OCI-LY7 (cell line): Measurements from ENCODE around the gene GCLC. TPM values are rescaled to one million over a fixed set of nuclear protein-coding genes. Genes with fewer than 3 reads are reported as not detected.

Experiments used
- BruUV-seq: library from RNA; stranded (reverse); fragments of 400-500 nt; replicated peaks from 2 replicates; lab custom pipeline; 2021; lab: Mats Ljungman, UMichigan
- CTCF ChIA-PET: fragments of 300-600 bp; sonication (Branson Sonifier 250); formaldehyde crosslinking; loops from one replicate; lab custom pipeline; 2022; ENCODE audit warnings: antibody characterized with exemption; ENCODE audit not compliant: unreplicated experiment; lab: Charles Lee
- POLR2A ChIA-PET: fragments of 300-600 bp; sonication (Branson Sonifier 250); formaldehyde crosslinking; loops from one replicate; lab custom pipeline; 2022; ENCODE audit warnings: antibody characterized with exemption; lab: Charles Lee
- DNase-seq: peaks from one replicate; pipeline ENCODE4 v3.0.0-alpha.2; 2015; ENCODE audit warnings: low spot score
- H2AFZ ChIP-seq: fragments of 200-600 bp; sonication (generic), shearing (Covaris generic); 2 replicates; pipeline ENCODE4 v1.6.1; 2014; ENCODE audit warnings: mild to moderate bottlenecking, antibody characterized with exemption, low read length, moderate library complexity
- H3K27ac ChIP-seq: fragments of 200-600 bp; sonication (generic); 2 replicates; pipeline ENCODE4 v1.5.1; 2014; ENCODE audit warnings: mixed run types, low read depth, mild to moderate bottlenecking, moderate library complexity, low read length, inconsistent platforms; ENCODE audit not compliant: poor library complexity, severe bottlenecking
- H3K36me3 ChIP-seq: fragments of 200-600 bp; sonication (generic); 2 replicates; pipeline ENCODE4 v1.6.1; 2014; ENCODE audit warnings: mild to moderate bottlenecking, antibody characterized with exemption, low read length, moderate library complexity, mixed read lengths; ENCODE audit not compliant: insufficient read depth
- H3K4me1 ChIP-seq: fragments of 200-600 bp; sonication (generic); 2 replicates; pipeline ENCODE4 v1.5.1; 2014; ENCODE audit warnings: mild to moderate bottlenecking, low read length; ENCODE audit not compliant: insufficient read depth, poor library complexity, severe bottlenecking
- H3K4me2 ChIP-seq: fragments of 200-600 bp; sonication (generic); 2 replicates; pipeline ENCODE4 v1.6.1; 2014; ENCODE audit warnings: mild to moderate bottlenecking, low read length
- H3K4me3 ChIP-seq: fragments of 200-600 bp; sonication (generic); 2 replicates; pipeline ENCODE4 v1.5.1; 2014; ENCODE audit warnings: mild to moderate bottlenecking, low read depth, low read length; ENCODE audit not compliant: poor library complexity, severe bottlenecking
- H3K79me2 ChIP-seq: fragments of 200-600 bp; sonication (generic); 2 replicates; pipeline ENCODE4 v1.6.1; 2016; ENCODE audit warnings: low read depth, mild to moderate bottlenecking, low read length, moderate library complexity, mixed read lengths; ENCODE audit not compliant: insufficient read depth
- H3K9me2 ChIP-seq: fragments of 200-600 bp; sonication (generic); 2 replicates; pipeline ENCODE4 v1.6.1; 2016; ENCODE audit warnings: mild to moderate bottlenecking, low read length, mixed read lengths; ENCODE audit not compliant: insufficient read depth
- H3K9me3 ChIP-seq: fragments of 200-600 bp; sonication (generic); 2 replicates; pipeline ENCODE4 v1.6.1; 2014; ENCODE audit warnings: mild to moderate bottlenecking, mixed run types, low read length, mixed read lengths
- H4K20me1 ChIP-seq: fragments of 200-600 bp; sonication (generic); 2 replicates; pipeline ENCODE4 v1.6.1; 2014; ENCODE audit warnings: mild to moderate bottlenecking, antibody characterized with exemption, low read length, moderate library complexity, mixed read lengths; ENCODE audit not compliant: insufficient read depth
- EZH2phosphoT487 ChIP-seq: fragments of 200-600 bp; sonication (generic); IDR thresholded peaks from 2 replicates; pipeline ENCODE4 v1.6.1; 2018; ENCODE audit warnings: low read depth, borderline replicate concordance, mild to moderate bottlenecking, mixed run types, antibody characterized with exemption, low read length, moderate library complexity, mixed read lengths
- intact Hi-C: fragments of 100-400 bp; cut with micrococcal nuclease; formaldehyde crosslinking; loops from one replicate; pipeline ENCODE4 v1.10.0; 2022; ENCODE audit not compliant: unreplicated experiment
- total RNA-seq, 2 experiments: library from RNA; depleted of rRNA in 1 of 2; stranded (reverse); fragments of >200 nt in 1 of 2; shearing (Covaris generic) in 1 of 2; gene quantifications; 2 replicates each; pipeline ENCODE4 v1.2.3, GENCODE V29; 2014 to 2022
- TF ChIP-seq, protein P1 (sequence below): fragments of 200-600 bp; sonication (generic); conservative IDR thresholded peaks from 2 replicates; pipeline ENCODE4 v1.5.1; 2014; ENCODE audit warnings: mild to moderate bottlenecking, antibody characterized with exemption, low read length, moderate library complexity, mixed read lengths

Gene GCLC
- total RNA-seq, 2 experiments from 2014 or later, result 14.3 to 30.4 TPM

DNA sequence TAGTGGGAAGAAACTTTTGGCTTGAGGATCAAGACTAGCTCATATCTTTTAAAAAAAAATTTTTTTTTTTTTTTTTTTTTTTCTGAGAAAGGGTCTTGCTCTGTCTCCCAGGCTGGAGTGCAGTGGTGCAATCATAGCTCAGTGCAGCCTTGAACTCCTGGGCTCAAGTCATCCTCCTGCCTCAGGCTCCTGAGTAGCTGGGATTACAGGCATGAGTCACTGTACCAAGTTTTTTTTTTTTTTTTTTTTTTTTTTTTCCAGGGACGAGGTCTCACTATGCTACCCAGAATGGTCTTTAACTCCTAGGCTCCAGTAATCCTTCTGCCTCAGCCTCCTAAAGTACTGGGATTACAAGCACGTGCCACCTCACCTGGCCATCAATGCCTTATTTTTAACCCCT is 27.9 kb downstream of the GCLC start:
- Histone ChIP-seq H3K4me1 (no peaks in the 10 kb centered on the region), H3K4me2 (no peak overlapping the region), H3K4me3 (no peak overlapping the region), H4K20me1 (no peaks in the 10 kb centered on the region), H3K9me2 (no peaks in the 10 kb centered on the region), H3K36me3 (peaks cover 27% of the 10 kb centered on the region), H3K79me2 (no peaks in the 10 kb centered on the region), H3K27ac (no peak overlapping the region), H2AFZ (no peak overlapping the region), H3K9me3 (no peaks in the 10 kb centered on the region)
- CTCF ChIA-PET, result no interaction called here
- intact Hi-C loops, result no loop called here
- POLR2A ChIA-PET, result interaction anchor here (0.6 to 1.2 kb wide), 6 partner anchors 14 to 165 kb away, joined by 3 to 12 read pairs (median 5); no protein-coding TSS in a partner anchor
- BruUV-seq, result no TSS peak
- DNase-seq, result no peak
- TF ChIP-seq, protein P1, sequence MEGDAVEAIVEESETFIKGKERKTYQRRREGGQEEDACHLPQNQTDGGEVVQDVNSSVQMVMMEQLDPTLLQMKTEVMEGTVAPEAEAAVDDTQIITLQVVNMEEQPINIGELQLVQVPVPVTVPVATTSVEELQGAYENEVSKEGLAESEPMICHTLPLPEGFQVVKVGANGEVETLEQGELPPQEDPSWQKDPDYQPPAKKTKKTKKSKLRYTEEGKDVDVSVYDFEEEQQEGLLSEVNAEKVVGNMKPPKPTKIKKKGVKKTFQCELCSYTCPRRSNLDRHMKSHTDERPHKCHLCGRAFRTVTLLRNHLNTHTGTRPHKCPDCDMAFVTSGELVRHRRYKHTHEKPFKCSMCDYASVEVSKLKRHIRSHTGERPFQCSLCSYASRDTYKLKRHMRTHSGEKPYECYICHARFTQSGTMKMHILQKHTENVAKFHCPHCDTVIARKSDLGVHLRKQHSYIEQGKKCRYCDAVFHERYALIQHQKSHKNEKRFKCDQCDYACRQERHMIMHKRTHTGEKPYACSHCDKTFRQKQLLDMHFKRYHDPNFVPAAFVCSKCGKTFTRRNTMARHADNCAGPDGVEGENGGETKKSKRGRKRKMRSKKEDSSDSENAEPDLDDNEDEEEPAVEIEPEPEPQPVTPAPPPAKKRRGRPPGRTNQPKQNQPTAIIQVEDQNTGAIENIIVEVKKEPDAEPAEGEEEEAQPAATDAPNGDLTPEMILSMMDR, result no peak
- no peak for TF ChIP-seq EZH2phosphoT487

DNA sequence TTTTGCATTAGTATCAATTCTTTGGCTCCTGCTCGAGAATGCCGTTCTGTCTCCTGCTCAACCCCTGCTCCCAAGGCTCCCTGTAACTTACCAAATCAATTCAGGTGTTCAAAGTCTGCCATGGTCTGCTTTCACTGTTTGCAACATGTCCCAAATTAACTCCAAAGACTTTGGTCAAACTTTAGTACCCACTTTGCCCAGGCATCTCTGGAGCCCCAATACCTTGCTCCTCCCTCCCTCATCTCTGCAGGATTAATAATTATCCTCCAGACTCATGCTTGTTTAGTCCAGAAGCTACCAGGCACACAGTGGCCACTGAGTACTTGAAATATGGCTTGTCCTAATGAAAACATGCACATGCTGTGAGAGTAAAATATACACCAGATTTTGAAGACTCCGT is 30.2 kb downstream of the GCLC start:
- Histone ChIP-seq H3K4me2 (no peak overlapping the region), H3K4me3 (no peak overlapping the region), H3K36me3 (peaks cover 28% of the 10 kb centered on the region), H3K4me1 (no peaks in the 10 kb centered on the region), H3K79me2 (no peaks in the 10 kb centered on the region), H4K20me1 (no peaks in the 10 kb centered on the region), H3K9me3 (no peaks in the 10 kb centered on the region), H2AFZ (no peak overlapping the region), H3K9me2 (no peaks in the 10 kb centered on the region), H3K27ac (no peak overlapping the region)
- ChIA-PET POLR2A (no interaction called here), CTCF (no interaction called here)
- DNase-seq, result no peak
- no TSS peak for BruUV-seq
- intact Hi-C loops, result no loop called here
- TF ChIP-seq EZH2phosphoT487, result no peak
- TF ChIP-seq, protein P1, result no peak

DNA sequence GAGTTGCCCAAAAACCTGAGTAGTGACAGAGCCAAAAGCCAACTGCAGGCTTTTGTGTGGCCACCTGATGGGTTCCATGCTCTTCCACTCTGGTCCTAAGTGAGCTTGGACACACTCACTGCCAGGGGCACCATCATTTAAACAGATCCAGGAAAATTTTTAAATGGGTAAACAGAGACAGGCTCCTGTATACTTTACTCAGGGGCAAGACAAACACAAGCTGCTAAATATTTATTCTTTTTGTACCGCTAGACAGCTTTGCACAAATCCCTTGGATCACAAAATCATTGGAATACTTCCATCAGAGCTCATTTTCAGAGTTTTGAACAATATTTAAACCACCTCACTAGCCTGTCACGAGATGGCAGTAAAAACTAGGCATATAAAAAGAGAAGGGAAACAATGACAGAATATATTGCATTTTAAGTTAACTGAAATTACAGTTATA is 31.4 kb downstream of the GCLC start:
- Histone ChIP-seq H3K4me3 (no peak overlapping the region), H3K36me3 (peaks cover 28% of the 10 kb centered on the region), H3K79me2 (no peaks in the 10 kb centered on the region), H3K4me2 (no peak overlapping the region), H3K9me2 (no peaks in the 10 kb centered on the region), H4K20me1 (no peaks in the 10 kb centered on the region), H3K27ac (no peak overlapping the region), H2AFZ (no peak overlapping the region), H3K4me1 (no peaks in the 10 kb centered on the region), H3K9me3 (no peaks in the 10 kb centered on the region)
- no peak for DNase-seq
- TF ChIP-seq, protein P1, result 0 out of 2 replicates have a peak, but pooled peaks have one; percentile 25
- no peak for TF ChIP-seq EZH2phosphoT487
- CTCF ChIA-PET, result no interaction called here
- intact Hi-C loops, result no loop called here
- POLR2A ChIA-PET, result interaction anchor here (0.7 kb wide), 1 partner anchor 1273 kb away, joined by 3 read pairs; no protein-coding TSS in a partner anchor
- no TSS peak for BruUV-seq
